Activated T-cell treated with anti-CD3 and anti-CD28 coated beads for 1 hour (primary cell): ENCODE results near the gene NR4A3.
"Not testable (repeated sequence)": the region's sequence is repeated elsewhere in the genome, so short reads cannot be mapped to it uniquely, and the experiment has no call there.

Experiments
- DNase-seq: peaks from one replicate; pipeline ENCODE4 v3.0.0-alpha.2; 2020; ENCODE audit warnings: low read depth

NR4A3 gene

DNA sequence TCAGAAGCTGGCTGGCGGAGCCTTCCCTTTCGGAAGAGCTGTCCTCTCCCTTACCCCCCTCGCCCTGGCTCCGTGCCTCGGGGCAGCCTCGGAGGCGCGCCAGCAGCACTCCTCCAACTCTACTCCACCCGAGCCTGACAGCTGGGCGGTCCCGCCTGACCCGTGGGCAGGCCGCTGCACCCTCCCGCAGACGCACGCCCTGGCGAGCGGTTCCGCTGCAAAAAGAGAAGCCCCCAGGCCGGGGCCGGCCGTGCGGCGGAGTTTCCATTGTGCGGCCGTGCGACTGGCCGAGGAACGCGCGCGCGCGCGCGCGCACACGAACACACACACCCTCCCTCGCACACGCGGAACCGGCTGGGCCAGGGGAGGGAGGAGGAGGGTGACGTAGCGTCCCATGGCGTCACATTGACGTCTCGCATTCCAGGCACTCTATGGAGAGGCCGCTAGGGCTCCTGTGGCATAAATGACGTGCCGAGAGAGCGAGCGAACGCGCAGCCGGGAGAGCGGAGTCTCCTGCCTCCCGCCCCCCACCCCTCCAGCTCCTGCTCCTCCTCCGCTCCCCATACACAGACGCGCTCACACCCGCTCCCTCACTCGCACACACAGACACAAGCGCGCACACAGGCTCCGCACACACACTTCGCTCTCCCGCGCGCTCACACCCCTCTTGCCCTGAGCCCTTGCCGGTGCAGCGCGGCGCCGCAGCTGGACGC lies at the start of gene NR4A3:
TSS of gene NR4A3 (plus strand) at position 490 of the 713 bp plus-strand sequence. CDS start 6,158 bp downstream, outside the sequence.
- peak; percentile 76 for DNase-seq

DNA sequence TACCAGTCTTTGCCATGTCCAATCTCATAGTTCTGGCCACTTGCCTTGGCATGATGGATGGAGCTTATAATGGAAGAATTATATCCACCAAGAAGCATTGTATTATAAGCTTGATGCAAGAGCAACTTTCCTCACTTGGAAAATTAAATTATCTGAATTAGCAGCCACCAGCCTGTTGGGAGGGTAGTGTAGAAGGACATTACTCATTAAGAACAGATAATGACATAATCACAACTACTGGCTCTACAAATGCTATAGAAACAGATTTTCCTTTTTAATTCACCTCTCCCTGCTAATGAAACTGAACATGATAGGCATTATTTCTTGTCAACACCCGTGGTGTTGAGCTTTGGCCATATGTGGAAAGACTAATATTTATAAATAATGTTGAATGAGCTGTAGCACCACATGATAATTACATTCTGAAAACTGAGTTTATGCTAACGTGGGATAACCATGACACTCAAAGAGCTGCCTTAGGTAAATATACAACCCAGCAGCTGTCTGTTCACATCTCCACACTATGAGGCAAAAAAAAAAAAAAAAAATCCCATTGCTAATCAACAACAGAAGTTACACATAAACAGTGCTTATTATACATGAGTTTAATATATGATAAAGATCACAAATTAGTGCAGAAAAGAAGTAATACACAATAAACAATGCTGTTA lies 48.1 kb upstream of the NR4A3 start:
- DNase-seq = no peak

- DNase-seq = no peak
Observed at GRCh38 chr9:99778308-99778707, 43.4 kb upstream of the NR4A3 start.

DNA sequence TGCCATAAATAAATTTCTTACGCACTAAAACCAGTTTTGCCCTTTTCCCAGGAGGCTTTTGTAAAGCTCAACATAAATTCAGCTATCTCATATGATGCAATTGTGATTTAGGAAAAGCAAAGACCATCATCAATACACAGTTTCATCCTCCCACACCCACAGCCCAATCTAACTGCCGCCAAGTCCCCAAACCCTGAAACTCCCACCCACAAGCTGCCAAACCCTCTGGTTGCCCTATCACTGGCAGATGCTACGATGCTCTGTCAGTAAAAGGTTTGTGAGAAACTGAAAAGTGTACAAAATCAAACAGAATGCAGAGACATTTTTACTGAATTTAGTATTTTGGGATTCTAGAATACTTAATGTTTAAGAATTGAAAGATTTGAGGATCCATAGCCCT lies 42.8 kb upstream of the NR4A3 start:
- DNase-seq = no peak

DNA sequence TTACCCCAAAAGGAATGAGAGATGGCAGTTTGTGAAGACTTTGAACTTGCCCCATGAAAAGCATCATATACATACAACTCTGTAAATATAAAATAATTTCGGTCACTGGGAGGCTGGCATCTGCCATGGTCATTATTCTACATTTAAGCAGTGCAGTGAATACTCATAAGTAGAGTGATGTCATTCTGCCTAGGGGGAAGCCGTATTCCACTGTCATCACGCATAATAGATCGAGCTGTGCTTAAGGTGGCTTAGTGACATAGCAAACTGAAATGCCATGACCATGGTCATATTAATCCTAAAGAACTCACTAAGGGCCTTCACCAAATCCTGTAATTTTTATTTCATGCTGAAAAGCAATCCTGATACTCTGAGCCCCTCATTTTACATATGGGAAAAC lies 42.4 kb upstream of the NR4A3 start:
- no peak for DNase-seq

- not testable (repeated sequence) for DNase-seq
Observed at GRCh38 chr9:99782349-99782748, 39.3 kb upstream of the NR4A3 start.

GRCh38 chr9:99782962-99783718 lies 38.5 kb upstream of the NR4A3 start:
- DNase-seq = no peak

- no peak for DNase-seq
Observed at GRCh38 chr9:99783799-99784198, 37.9 kb upstream of the NR4A3 start.

- no peak for DNase-seq
Observed at GRCh38 chr9:99785010-99785590, 36.6 kb upstream of the NR4A3 start.

DNA sequence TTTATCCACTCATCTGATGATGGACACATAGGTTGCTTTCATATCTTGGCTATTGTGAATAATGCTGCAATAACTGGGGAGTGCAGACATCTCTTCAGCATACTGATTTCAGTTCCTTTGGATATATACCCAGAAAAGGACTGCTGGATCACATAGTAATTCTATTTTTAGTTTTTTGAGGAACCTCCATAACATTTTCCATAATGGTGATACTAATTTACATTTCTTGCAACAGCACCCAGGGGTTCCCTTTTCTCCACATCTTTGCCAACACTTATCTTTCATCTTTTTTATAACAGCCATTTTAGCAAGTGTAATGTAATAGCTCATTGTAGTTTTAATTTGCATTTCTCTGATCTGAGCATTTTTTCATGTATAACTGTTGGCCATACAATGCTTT lies 34.1 kb upstream of the NR4A3 start:
- no peak for DNase-seq

- no peak for DNase-seq
Observed at GRCh38 chr9:99793528-99793927, 28.2 kb upstream of the NR4A3 start.

GRCh38 chr9:99796231-99796630 lies 25.5 kb upstream of the NR4A3 start:
- no peak for DNase-seq

DNA sequence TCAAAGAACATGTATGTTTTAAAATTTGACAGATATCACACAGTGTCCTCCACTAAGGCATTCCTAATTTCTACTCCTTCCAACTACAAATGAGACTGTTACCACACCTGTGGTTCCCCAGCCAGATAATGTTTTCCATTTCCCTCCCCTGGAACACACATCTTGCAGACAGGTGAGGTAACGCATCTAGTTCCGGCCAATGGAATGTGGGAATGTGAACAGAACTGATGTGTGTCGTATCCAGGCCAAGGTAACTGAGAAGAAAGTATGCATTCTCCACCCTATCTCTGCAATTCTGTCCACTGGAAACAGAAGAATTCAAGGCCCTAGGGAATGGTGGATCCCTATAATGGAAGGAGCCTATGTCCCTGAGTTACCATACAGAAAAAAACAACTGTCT lies 19.9 kb upstream of the NR4A3 start:
- DNase-seq = no peak

DNA sequence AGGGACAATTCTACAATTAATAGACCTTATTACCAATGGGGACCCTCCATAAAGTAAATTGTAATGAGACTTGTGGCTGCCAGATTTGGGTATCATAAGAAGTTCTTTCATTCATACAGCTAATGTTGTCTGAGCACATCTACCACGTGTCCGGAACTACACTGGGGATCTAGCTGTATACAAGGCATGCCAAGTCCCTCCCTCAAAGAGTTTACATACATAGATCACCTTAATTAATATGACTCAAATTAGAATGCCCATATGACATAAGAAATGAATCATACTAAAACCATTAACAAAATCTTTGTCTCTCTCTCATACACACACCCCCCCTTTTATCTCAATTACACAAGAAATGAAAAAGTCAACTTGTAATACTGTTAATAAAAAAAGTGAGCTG lies 18.0 kb upstream of the NR4A3 start:
- DNase-seq = no peak

DNA sequence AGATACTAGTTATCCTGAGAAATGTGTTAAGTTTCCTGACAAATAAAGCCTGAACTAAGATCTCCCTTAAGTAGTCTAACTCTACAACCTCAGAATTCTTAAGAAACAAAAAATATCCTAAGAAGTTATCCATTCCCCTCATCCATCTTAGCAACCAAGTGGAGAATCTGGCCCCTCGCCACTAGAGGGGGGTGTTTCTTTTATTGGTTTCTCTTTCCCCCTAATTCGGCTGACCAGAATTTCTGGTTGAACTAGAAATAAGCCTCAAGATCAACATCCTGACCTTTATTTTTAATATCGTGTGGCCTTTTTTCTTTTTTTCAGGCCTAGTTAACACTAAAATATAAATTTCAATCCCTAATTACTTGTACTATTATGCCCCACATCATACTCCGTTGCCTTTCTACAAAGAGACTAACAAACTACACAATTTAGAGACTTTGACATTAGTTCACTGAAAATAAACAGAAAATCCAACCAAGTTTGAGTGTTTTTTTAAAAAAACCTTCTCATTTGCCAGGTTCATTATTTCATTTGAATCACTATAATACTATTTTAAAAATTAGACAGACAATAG lies 14.3 kb upstream of the NR4A3 start:
- peak; percentile 57 for DNase-seq

GRCh38 chr9:99807956-99808355 lies 13.7 kb upstream of the NR4A3 start:
- no peak for DNase-seq

GRCh38 chr9:99808454-99808853 lies 13.2 kb upstream of the NR4A3 start:
- DNase-seq = no peak

GRCh38 chr9:99809586-99810319 lies 11.9 kb upstream of the NR4A3 start:
- no peak for DNase-seq

GRCh38 chr9:99811172-99811571 lies 10.5 kb upstream of the NR4A3 start:
- DNase-seq = no peak

- DNase-seq = no peak
Observed at GRCh38 chr9:99811598-99812383, 9.9 kb upstream of the NR4A3 start.

DNA sequence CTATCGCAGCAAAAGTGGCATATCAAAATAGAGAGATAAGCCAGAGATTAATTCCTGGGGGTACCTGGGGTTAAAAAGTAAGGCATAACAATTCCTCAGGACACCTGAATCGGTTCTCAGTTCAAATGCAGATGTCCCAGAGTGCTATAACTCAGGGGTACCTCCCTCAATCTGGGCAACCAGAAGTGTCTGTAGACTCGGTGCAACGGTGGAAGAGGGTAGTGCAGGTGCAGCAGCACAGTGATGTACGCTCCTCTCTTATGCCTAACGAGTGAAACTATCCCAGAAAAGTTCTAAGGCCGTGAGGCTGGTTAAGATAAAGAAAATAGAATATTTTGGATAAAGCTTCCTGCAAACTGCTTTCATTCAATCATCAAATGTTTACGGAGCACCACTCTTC lies 7.9 kb upstream of the NR4A3 start:
- DNase-seq = no peak
